Naive thymus-derived CD4-positive, alpha-beta T cell (primary cell): ENCODE measurements around the gene CARD14. TPM values are rescaled to one million over a fixed set of nuclear protein-coding genes. Genes with fewer than 3 reads are reported as not detected.

Experiments
- ATAC-seq: fragments of 150-1000 bp; cut with Tn5 transposase; 2 replicates; pipeline ENCODE4 v1.10.0; 2021; ENCODE audit warnings: mild to moderate bottlenecking, moderate library complexity
- CTCF ChIA-PET: fragments of 350-600 bp; sonication (Branson Sonifier 250); formaldehyde crosslinking; loops from one replicate; lab custom pipeline; 2021; ENCODE audit warnings: antibody characterized with exemption; lab: Charles Lee
- POLR2A ChIA-PET: fragments of 350-600 bp; sonication (Branson Sonifier 250); formaldehyde crosslinking; loops from one replicate; lab custom pipeline; 2021; ENCODE audit warnings: antibody characterized with exemption, inconsistent platforms; lab: Charles Lee
- DNase-seq, 9 donors: peaks; one replicate each; pipeline versions ENCODE4 v3.0.0 to v3.0.0-alpha.2; 2020 to 2022; ENCODE audit warnings: mixed read lengths in 1 of 9
- H3K27ac ChIP-seq: one replicate; pipeline ENCODE4 v1.7.0; 2013; ENCODE audit warnings: mild to moderate bottlenecking, low read depth, low read length, moderate library complexity
- H3K27me3 ChIP-seq, 2 donors: one replicate each; pipeline ENCODE4 v1.7.0; 2013; ENCODE audit warnings: low read length in 2 of 2, mild to moderate bottlenecking in 2 of 2, moderate library complexity in 2 of 2; ENCODE audit not compliant: control insufficient read depth in 2 of 2, insufficient read depth in 2 of 2
- H3K36me3 ChIP-seq, 3 experiments: 1 replicate in 2 of 3; 2 replicates in 1 of 3; pipeline ENCODE4 v1.7.0; 2013; ENCODE audit warnings: low read length in 3 of 3, mild to moderate bottlenecking in 3 of 3, moderate library complexity in 1 of 3; ENCODE audit not compliant: insufficient read depth in 3 of 3, control insufficient read depth in 2 of 3
- H3K4me1 ChIP-seq, 2 donors: one replicate each; pipeline ENCODE4 v1.7.0; 2013; ENCODE audit warnings: low read length in 2 of 2, mild to moderate bottlenecking in 2 of 2, moderate library complexity in 1 of 2; ENCODE audit not compliant: control insufficient read depth in 2 of 2, insufficient read depth in 2 of 2
- H3K4me3 ChIP-seq: 2 replicates; pipeline ENCODE4 v1.7.0; 2013; ENCODE audit warnings: mild to moderate bottlenecking, low read length
- H3K9me3 ChIP-seq, 3 experiments: 1 replicate in 2 of 3; 2 replicates in 1 of 3; pipeline ENCODE4 v1.7.0; 2013; ENCODE audit warnings: low read length in 3 of 3; ENCODE audit not compliant: control insufficient read depth in 2 of 3
- H3K27ac Mint-ChIP-seq, 9 donors: one replicate each; pipeline ENCODE4 v1.8.0; 2020 to 2022; ENCODE audit warnings: mixed read lengths in 9 of 9, mild to moderate bottlenecking in 8 of 9, moderate library complexity in 5 of 9, inconsistent platforms in 2 of 9
- H3K27me3 Mint-ChIP-seq, 5 donors: one replicate each; pipeline ENCODE4 v1.8.0; 2021 to 2022; ENCODE audit warnings: mixed read lengths in 5 of 5, mild to moderate bottlenecking in 1 of 5
- H3K36me3 Mint-ChIP-seq, 5 donors: one replicate each; pipeline ENCODE4 v1.8.0; 2020 to 2022; ENCODE audit warnings: mixed read lengths in 5 of 5, mild to moderate bottlenecking in 3 of 5, inconsistent platforms in 1 of 5
- H3K4me1 Mint-ChIP-seq, 7 donors: one replicate each; pipeline ENCODE4 v1.8.0; 2020 to 2022; ENCODE audit warnings: mixed read lengths in 7 of 7, mild to moderate bottlenecking in 3 of 7, inconsistent platforms in 1 of 7
- H3K4me3 Mint-ChIP-seq, 10 donors: one replicate each; pipeline ENCODE4 v1.8.0; 2020 to 2022; ENCODE audit warnings: mild to moderate bottlenecking in 10 of 10, mixed read lengths in 10 of 10, moderate library complexity in 6 of 10, inconsistent platforms in 2 of 10
- H3K9me3 Mint-ChIP-seq, 11 donors: one replicate each; pipeline ENCODE4 v1.8.0; 2020 to 2022; ENCODE audit warnings: mixed read lengths in 11 of 11, mild to moderate bottlenecking in 4 of 11, inconsistent platforms in 1 of 11, moderate library complexity in 1 of 11
- intact Hi-C, 2 donors: fragments of 100-400 bp; cut with micrococcal nuclease; formaldehyde crosslinking; loops; one replicate each; pipeline ENCODE4 v1.15.1; 2023
- polyA plus RNA-seq, 2 donors: library from polyadenylated mRNA; unstranded; fragments of 300-500 nt; fragmentation: Illumina TruSeq; gene quantifications; one replicate each; pipeline ENCODE4 v1.2.3, GENCODE V29; 2021
- total RNA-seq, 6 experiments: library from RNA in 5 of 6; stranded (reverse) in 5 of 6; gene quantifications; 1 replicate in 5 of 6; 2 replicates in 1 of 6; pipeline ENCODE4 v1.2.3 and lab custom pipeline; 2021 to 2026

The CARD14 gene
- total and polyA plus RNA-seq, 7 experiments from 2014 or later: 0.24 to 0.57 (median 0.30) TPM; not detected in 4

DNA sequence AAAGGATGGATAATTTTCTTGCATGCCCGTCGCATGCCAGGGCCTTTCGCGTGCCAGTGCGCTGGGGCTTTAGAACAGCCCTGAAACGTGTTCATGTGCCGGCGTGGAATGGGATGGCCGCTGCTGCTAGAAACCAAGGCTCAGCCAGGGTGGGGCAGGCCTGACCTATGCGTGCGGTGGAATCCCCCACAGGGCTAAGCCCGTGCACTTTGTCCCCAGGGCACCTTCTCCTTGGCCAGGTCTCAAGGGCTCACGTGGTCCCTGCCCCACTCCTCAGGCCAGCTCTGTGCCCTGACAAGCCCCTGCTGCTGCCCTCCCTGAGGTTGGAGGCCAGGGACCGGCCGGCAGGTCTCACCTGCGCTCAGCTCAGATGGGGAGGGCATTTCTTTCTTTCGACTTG, 77.7 kb downstream of the CARD14 start:
- H3K4me3 Mint-ChIP-seq: no peak overlapping the region
- H3K9me3 Mint-ChIP-seq: no peaks in the 10 kb centered on the region
- H3K27ac ChIP-seq: no peak overlapping the region
- no peaks in the 10 kb centered on the region for H3K27me3 Mint-ChIP-seq
- no peak overlapping the region for H3K4me3 ChIP-seq
- H3K9me3 ChIP-seq: no peaks in the 10 kb centered on the region
- no peaks in the 10 kb centered on the region for H3K4me1 ChIP-seq
- DNase-seq: no peak
- H3K27ac Mint-ChIP-seq: no peak overlapping the region
- H3K27me3 ChIP-seq: no peaks in the 10 kb centered on the region
- ChIA-PET CTCF (interaction anchor here (0.6 kb wide), 1 partner anchor 162 kb away, joined by 4 read pairs; no protein-coding TSS in a partner anchor), POLR2A (no interaction called here)
- H3K36me3 Mint-ChIP-seq: peaks cover 0 to 6% (median 4%) of the 10 kb centered on the region in 5 donors
- peaks cover 0 to 10% (median 0%) of the 10 kb centered on the region in 7 donors for H3K4me1 Mint-ChIP-seq
- no peak for ATAC-seq
- peaks cover 0 to 51% (median 0%) of the 10 kb centered on the region in 3 experiments for H3K36me3 ChIP-seq
- intact Hi-C loops: no loop called here

DNA sequence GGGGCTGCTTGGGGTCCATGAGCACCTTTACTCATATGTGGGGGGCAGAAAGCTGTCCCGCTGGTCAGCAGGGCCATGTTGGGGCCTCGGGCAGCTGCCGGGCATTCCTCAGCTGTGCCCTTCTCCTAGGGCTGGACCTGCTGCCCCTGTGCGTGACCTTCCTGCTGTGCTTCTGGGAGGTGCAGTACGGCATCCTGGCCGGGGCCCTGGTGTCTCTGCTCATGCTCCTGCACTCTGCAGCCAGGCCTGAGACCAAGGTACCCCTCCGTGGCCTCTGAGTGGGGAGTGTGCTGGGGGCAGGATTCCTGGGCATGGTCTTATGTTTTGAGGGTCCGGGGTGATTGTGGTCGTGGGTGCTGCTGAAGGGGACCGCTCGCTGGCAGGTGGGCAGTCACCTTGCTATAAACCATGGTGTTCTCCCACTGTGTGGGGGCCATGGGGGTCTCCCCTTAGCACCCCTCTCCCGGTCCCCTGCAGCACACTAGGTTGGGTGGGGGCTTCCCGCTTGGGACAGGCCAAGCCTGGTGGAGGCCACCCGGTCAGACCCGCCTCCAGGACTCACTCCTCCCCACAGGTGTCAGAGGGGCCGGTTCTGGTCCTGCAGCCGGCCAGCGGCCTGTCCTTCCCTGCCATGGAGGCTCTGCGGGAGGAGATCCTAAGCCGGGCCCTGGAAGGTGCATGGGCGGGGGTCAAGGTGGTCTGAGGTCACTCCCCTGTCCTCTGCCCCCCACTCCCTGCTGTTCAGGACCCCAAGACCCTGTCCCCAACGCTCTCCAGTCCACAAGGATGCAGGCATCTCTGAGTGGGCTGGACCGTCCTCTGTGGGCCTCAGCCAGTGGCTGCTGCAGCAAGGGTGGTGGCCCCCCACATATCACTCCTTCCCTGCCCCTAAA, 78.4 kb downstream of the CARD14 start:
- no peak for DNase-seq
- no peaks in the 10 kb centered on the region for H3K9me3 ChIP-seq
- no peaks in the 10 kb centered on the region for H3K9me3 Mint-ChIP-seq
- H3K4me1 Mint-ChIP-seq: peaks cover 0 to 16% (median 3%) of the 10 kb centered on the region in 7 donors
- no peak for ATAC-seq
- no peaks in the 10 kb centered on the region for H3K27me3 Mint-ChIP-seq
- CTCF ChIA-PET: interaction anchor here (0.6 to 1.1 kb wide), 2 partner anchors 52 to 163 kb away, joined by 3 to 4 read pairs; no protein-coding TSS in a partner anchor
- no peak overlapping the region for H3K27ac Mint-ChIP-seq
- peaks cover 0 to 3% of the 10 kb centered on the region in 2 donors for H3K4me1 ChIP-seq
- intact Hi-C loops: no loop called here
- no peak overlapping the region for H3K4me3 ChIP-seq
- H3K4me3 Mint-ChIP-seq: no peak overlapping the region
- peaks cover 0 to 51% (median 0%) of the 10 kb centered on the region in 3 experiments for H3K36me3 ChIP-seq
- POLR2A ChIA-PET: no interaction called here
- peaks cover 0 to 6% (median 4%) of the 10 kb centered on the region in 5 donors for H3K36me3 Mint-ChIP-seq
- H3K27ac ChIP-seq: no peak overlapping the region
- no peaks in the 10 kb centered on the region for H3K27me3 ChIP-seq

DNA sequence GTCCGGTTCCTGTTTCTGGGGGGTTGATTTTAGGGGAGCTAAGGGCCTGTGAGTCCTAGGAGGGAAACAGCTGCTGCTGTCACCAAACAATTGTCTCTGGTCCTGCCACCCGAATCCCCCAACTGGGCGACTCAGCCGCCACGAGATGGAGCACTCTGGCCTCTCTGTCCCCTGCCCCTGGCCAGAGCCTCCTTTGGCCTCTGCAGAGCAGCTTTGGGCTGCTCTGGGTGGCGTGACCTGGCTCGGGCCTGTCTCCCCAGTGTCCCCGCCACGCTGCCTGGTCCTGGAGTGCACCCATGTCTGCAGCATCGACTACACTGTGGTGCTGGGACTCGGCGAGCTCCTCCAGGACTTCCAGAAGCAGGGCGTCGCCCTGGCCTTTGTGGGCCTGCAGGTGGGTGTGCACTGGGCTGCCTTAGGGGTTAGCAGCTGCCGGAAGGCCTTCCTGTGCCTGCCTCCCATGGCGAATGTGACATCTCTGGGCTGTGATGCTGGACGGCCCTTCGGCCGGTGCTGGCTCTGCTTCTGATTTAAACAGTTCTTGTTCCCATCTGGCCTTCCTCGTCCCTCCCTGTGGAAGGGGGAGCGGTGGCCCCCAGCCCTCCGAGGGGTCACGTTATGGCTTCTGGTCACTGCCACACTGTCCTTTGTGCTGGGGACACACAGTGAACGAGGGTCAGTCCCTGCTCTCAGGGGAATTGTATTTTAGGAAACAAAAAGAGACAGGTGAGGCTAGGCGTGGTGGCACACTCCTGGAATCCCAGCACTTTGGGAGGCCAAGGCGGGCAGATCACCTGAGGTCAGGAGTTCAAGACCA, 79.3 kb downstream of the CARD14 start:
- DNase-seq (no peak), ATAC-seq (no peak)
- H3K4me1 ChIP-seq: peaks cover 1 to 4% of the 10 kb centered on the region in 2 donors
- no peak overlapping the region for H3K27ac ChIP-seq
- no peaks in the 10 kb centered on the region for H3K9me3 ChIP-seq
- intact Hi-C loops: no loop called here
- Mint-ChIP-seq H3K27me3 (no peaks in the 10 kb centered on the region), H3K9me3 (no peaks in the 10 kb centered on the region), H3K4me1 (peaks cover 0 to 24% (median 7%) of the 10 kb centered on the region in 7 donors), H3K4me3 (no peak overlapping the region), H3K36me3 (peaks cover 0 to 6% (median 4%) of the 10 kb centered on the region in 5 donors), H3K27ac (no peak overlapping the region)
- POLR2A ChIA-PET: no interaction called here
- H3K36me3 ChIP-seq: peaks cover 0 to 44% (median 0%) of the 10 kb centered on the region in 3 experiments
- H3K4me3 ChIP-seq: no peak overlapping the region
- H3K27me3 ChIP-seq: no peaks in the 10 kb centered on the region
- CTCF ChIA-PET: interaction anchor here (1.1 kb wide), 1 partner anchor 53 kb away, joined by 3 read pairs; no protein-coding TSS in a partner anchor

DNA sequence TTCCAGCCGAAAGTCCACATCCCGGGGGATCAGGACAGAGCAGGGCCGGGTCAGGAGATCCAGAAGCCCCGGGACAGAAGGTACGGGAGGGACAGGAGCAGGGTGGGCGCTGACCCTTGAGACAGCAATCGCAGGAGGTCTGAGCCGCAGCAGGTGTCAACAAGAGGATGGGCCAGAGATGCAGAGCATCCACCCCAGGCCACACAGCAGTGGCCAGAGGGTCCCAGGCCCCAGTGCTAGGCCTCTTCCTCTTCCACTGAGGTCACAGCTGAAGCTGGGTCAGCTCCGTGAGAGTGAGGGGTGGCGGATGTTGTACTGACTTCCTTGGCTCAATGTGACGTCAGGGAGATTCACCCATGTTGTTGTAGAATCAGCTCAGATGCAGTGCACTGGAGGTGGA, 82.1 kb downstream of the CARD14 start:
- H3K27ac Mint-ChIP-seq: peak overlapping the region in 8 of 9 donors; percentile 10 to 90 (median 52)
- H3K9me3 Mint-ChIP-seq: no peaks in the 10 kb centered on the region
- ChIA-PET POLR2A (interaction anchor here (0.7 kb wide), 1 partner anchor 13 kb away, joined by 3 read pairs; no protein-coding TSS in a partner anchor), CTCF (interaction anchor here (1.4 to 4.4 kb wide), 2 partner anchors 55 to 57 kb away, joined by 3 to 15 read pairs; no protein-coding TSS in a partner anchor)
- no peak overlapping the region for H3K4me3 Mint-ChIP-seq
- H3K27ac ChIP-seq: no peak overlapping the region
- no peaks in the 10 kb centered on the region for H3K36me3 Mint-ChIP-seq
- H3K9me3 ChIP-seq: no peaks in the 10 kb centered on the region
- H3K27me3 Mint-ChIP-seq: no peaks in the 10 kb centered on the region
- peaks cover 4 to 15% of the 10 kb centered on the region in 2 donors for H3K4me1 ChIP-seq
- intact Hi-C loops: loop anchor here (1.0 to 5.0 kb wide), 4 partner anchors 33 to 245 kb away; partner anchors contain the start of gene EIF4A3 (in 2 of the 2)
- peaks cover 0 to 45% (median 9%) of the 10 kb centered on the region in 7 donors for H3K4me1 Mint-ChIP-seq
- H3K27me3 ChIP-seq: no peaks in the 10 kb centered on the region
- no peak for DNase-seq
- H3K4me3 ChIP-seq: no peak overlapping the region
- ATAC-seq: no peak
- H3K36me3 ChIP-seq: peaks cover 0 to 21% (median 0%) of the 10 kb centered on the region in 3 experiments

DNA sequence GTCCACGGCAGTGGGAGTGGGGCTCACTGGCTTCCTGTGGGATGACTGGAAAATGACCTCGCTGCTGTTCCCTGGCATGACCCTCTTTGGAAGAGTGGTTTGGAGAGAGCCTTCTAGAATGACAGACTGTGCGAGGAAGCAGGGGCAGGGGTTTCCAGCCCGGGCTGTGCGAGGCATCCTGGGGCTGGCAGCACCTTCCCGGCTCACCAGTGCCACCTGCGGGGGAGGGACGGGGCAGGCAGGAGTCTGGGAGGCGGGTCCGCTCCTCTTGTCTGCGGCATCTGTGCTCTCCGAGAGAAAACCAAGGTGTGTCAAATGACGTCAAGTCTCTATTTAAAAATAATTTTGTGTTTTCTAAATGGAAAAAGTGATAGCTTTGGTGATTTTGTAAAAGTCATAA, 83.0 kb downstream of the CARD14 start:
- Histone ChIP-seq H3K27ac (no peak overlapping the region), H3K27me3 (no peaks in the 10 kb centered on the region), H3K4me3 (no peak overlapping the region), H3K36me3 (peaks cover 0 to 15% (median 0%) of the 10 kb centered on the region in 3 experiments), H3K4me1 (peaks cover 4 to 15% of the 10 kb centered on the region in 2 donors), H3K9me3 (no peaks in the 10 kb centered on the region)
- POLR2A ChIA-PET: no interaction called here
- CTCF ChIA-PET: interaction anchor here (0.7 to 4.4 kb wide), 4 partner anchors 56 to 120 kb away, joined by 3 to 15 read pairs (median 3); no protein-coding TSS in a partner anchor
- H3K27ac Mint-ChIP-seq: peak overlapping the region; percentile 7 to 86 (median 49)
- no peaks in the 10 kb centered on the region for H3K36me3 Mint-ChIP-seq
- intact Hi-C loops: loop anchor here (1.0 to 5.0 kb wide), 8 partner anchors 34 to 246 kb away; partner anchors contain the start of genes EIF4A3 (in 2 of the 2) and GAA (in 2 of the 2)
- ATAC-seq: peak; percentile 95
- H3K9me3 Mint-ChIP-seq: no peaks in the 10 kb centered on the region
- H3K4me3 Mint-ChIP-seq: peak overlapping the region in 1 of 10 donors; percentile 8
- no peaks in the 10 kb centered on the region for H3K27me3 Mint-ChIP-seq
- peak; percentile 67 to 89 (median 84) for DNase-seq
- peaks cover 0 to 52% (median 9%) of the 10 kb centered on the region in 7 donors for H3K4me1 Mint-ChIP-seq
